Mucosa of descending colon (tissue), 3 donors: ENCODE results near the gene ZDHHC3. TPM values are rescaled to one million over a fixed set of nuclear protein-coding genes. Genes with fewer than 3 reads are reported as not detected.
A peak's percentile ranks its signal among the peaks of the same experiment; 100 is the strongest.

Source experiments
- ATAC-seq: fragments of 200-7000 bp; cut with Tn5 transposase; one replicate; pipeline ENCODE4 v1.9.1; 2020; ENCODE audit warnings: mild to moderate bottlenecking, moderate library complexity
- DNase-seq, 3 donors: peaks; one replicate each; pipeline ENCODE4 v3.0.0-alpha.2; 2020
- H3K36me3 ChIP-seq: fragments of 200-600 bp; one replicate; pipeline ENCODE4 v1.8.0; 2021; ENCODE audit warnings: low read depth, mild to moderate bottlenecking
- H3K4me1 ChIP-seq: fragments of 200-600 bp; one replicate; pipeline ENCODE4 v1.8.0; 2021; ENCODE audit warnings: low read depth, mild to moderate bottlenecking
- H3K4me3 ChIP-seq: fragments of 200-600 bp; one replicate; pipeline ENCODE4 v1.8.0; 2021; ENCODE audit warnings: mild to moderate bottlenecking
- H3K9me3 ChIP-seq: fragments of 200-600 bp; one replicate; pipeline ENCODE4 v1.8.0; 2021; ENCODE audit warnings: mild to moderate bottlenecking
- CTCF ChIP-seq: fragments of 200-600 bp; IDR thresholded peaks from one replicate; pipeline ENCODE4 v1.8.0; 2022; ENCODE audit warnings: antibody characterized with exemption, mild to moderate bottlenecking
- intact Hi-C, 2 donors: fragments of 100-400 bp; cut with DNase I in 1 of 2; cut with micrococcal nuclease in 1 of 2; formaldehyde crosslinking; loops; one replicate each; pipeline versions ENCODE4 v1.11.0 to v1.11.1; 2022; cut with DNase I, micrococcal nuclease
- total RNA-seq, 3 donors: library from RNA; stranded (reverse); fragmentation: NEBNext Ultra II Directional in 2 of 3; extraction: Animal tissue kit (Norgen Biotek cat#: 25700) in 2 of 3; gene quantifications; one replicate each; pipeline versions ENCODE4 v1.2.1 to v1.2.4, GENCODE V29; 2021 to 2023
- donor health status: DM: no; HTN: no; CAD: no; lungs with moderate emphysema.
- donor health status: DM: no; HTN: no; CAD: no.
- donor health status: DM: no; HTN: yes; CAD: no.

ZDHHC3 gene
- total RNA-seq, 3 donors from 2014 or later, result 94.7 to 204 (median 143) TPM

- no peak for TF ChIP-seq CTCF
- peaks cover 50% of the 10 kb centered on the region for H3K4me1 ChIP-seq
- intact Hi-C loops, result no loop called here
- DNase-seq, result no peak
- ATAC-seq, result no peak
- H3K4me3 ChIP-seq, result no peak overlapping the region
- no peaks in the 10 kb centered on the region for H3K36me3 ChIP-seq
- H3K9me3 ChIP-seq, result no peaks in the 10 kb centered on the region
Observed at GRCh38 chr3:44969154-44969827, 6.7 kb downstream of the ZDHHC3 start.

GRCh38 chr3:44968447-44968858, 7.5 kb downstream of the ZDHHC3 start:
- DNase-seq (no peak), ATAC-seq (no peak)
- H3K9me3 ChIP-seq, result no peaks in the 10 kb centered on the region
- TF ChIP-seq CTCF, result no peak
- H3K36me3 ChIP-seq, result no peaks in the 10 kb centered on the region
- intact Hi-C loops, result no loop called here
- H3K4me1 ChIP-seq, result peaks cover 42% of the 10 kb centered on the region
- H3K4me3 ChIP-seq, result no peak overlapping the region

GRCh38 chr3:44966795-44967278, 9.1 kb downstream of the ZDHHC3 start:
- H3K36me3 ChIP-seq, result no peaks in the 10 kb centered on the region
- H3K4me3 ChIP-seq, result no peak overlapping the region
- H3K4me1 ChIP-seq, result peaks cover 27% of the 10 kb centered on the region
- intact Hi-C loops, result no loop called here
- ATAC-seq, result peak; percentile 90
- peak in 2 of 3 donors; percentile 49 to 79 for DNase-seq
- no peak for TF ChIP-seq CTCF
- H3K9me3 ChIP-seq, result no peaks in the 10 kb centered on the region

- Histone ChIP-seq H3K36me3 (no peaks in the 10 kb centered on the region), H3K4me1 (peaks cover 17% of the 10 kb centered on the region), H3K4me3 (no peak overlapping the region), H3K9me3 (no peaks in the 10 kb centered on the region)
- intact Hi-C loops, result no loop called here
- TF ChIP-seq CTCF, result no peak
- no peak for ATAC-seq
- no peak for DNase-seq
Observed at GRCh38 chr3:44965165-44965564, 10.8 kb downstream of the ZDHHC3 start.

GRCh38 chr3:44963571-44964325, 12.2 kb downstream of the ZDHHC3 start:
- Histone ChIP-seq H3K9me3 (no peaks in the 10 kb centered on the region), H3K4me1 (peaks cover 12% of the 10 kb centered on the region), H3K36me3 (no peaks in the 10 kb centered on the region), H3K4me3 (no peak overlapping the region)
- intact Hi-C loops, result no loop called here
- ATAC-seq (no peak), DNase-seq (no peak)
- no peak for TF ChIP-seq CTCF
